HG03378 (cell line): ENCODE measurements around the gene TSBP1.
"Not testable (repeated sequence)": the region's sequence is repeated elsewhere in the genome, so short reads cannot be mapped to it uniquely, and the experiment has no call there.

Source experiments
- ATAC-seq: cut with Tn5 transposase; IDR thresholded peaks from one replicate; pipeline ENCODE4 v1.9.1; 2021; ENCODE audit warnings: mild to moderate bottlenecking, moderate library complexity; ENCODE audit not compliant: unreplicated experiment

Gene TSBP1

GRCh38 chr6:32379545-32379944 is 7.8 kb upstream of the TSBP1 start:
- ATAC-seq, result no peak

GRCh38 chr6:32375739-32376529 is 4.2 kb upstream of the TSBP1 start:
- ATAC-seq, result no peak

GRCh38 chr6:32371229-32371628 is 474 bp downstream of the TSBP1 start:
- ATAC-seq, result no peak

GRCh38 chr6:32370505-32370904 is 1.2 kb downstream of the TSBP1 start:
- no peak for ATAC-seq

- no peak for ATAC-seq
Measured at GRCh38 chr6:32369660-32370059, 2.0 kb downstream of the TSBP1 start.

GRCh38 chr6:32367644-32368043 is 4.1 kb downstream of the TSBP1 start:
- no peak for ATAC-seq

GRCh38 chr6:32359225-32359624 is 12.5 kb downstream of the TSBP1 start:
- ATAC-seq, result not testable (repeated sequence)

GRCh38 chr6:32358548-32358947 is 13.2 kb downstream of the TSBP1 start:
- ATAC-seq, result not testable (repeated sequence)

- ATAC-seq, result no peak
Measured at GRCh38 chr6:32355018-32355417, 16.7 kb downstream of the TSBP1 start.

GRCh38 chr6:32353348-32353747 is 18.4 kb downstream of the TSBP1 start:
- no peak for ATAC-seq

GRCh38 chr6:32340242-32340641 is 31.5 kb downstream of the TSBP1 start:
- no peak for ATAC-seq

- no peak for ATAC-seq
Measured at GRCh38 chr6:32337186-32337805, 34.4 kb downstream of the TSBP1 start.

GRCh38 chr6:32332433-32332832 is 39.3 kb downstream of the TSBP1 start:
- ATAC-seq, result no peak

- ATAC-seq, result no peak
Measured at GRCh38 chr6:32329141-32329540, 42.6 kb downstream of the TSBP1 start.

- no peak for ATAC-seq
Measured at GRCh38 chr6:32327103-32327502, 44.6 kb downstream of the TSBP1 start.

- ATAC-seq, result no peak
Measured at GRCh38 chr6:32318501-32318900, 53.2 kb downstream of the TSBP1 start.

- ATAC-seq, result no peak
Measured at GRCh38 chr6:32317541-32317940, 54.2 kb downstream of the TSBP1 start.

GRCh38 chr6:32313964-32314363 is 57.7 kb downstream of the TSBP1 start:
- ATAC-seq, result no peak

GRCh38 chr6:32298632-32299336 is 72.9 kb downstream of the TSBP1 start:
- ATAC-seq, result no peak

- not testable (repeated sequence) for ATAC-seq
Measured at GRCh38 chr6:32294980-32295379, 76.7 kb downstream of the TSBP1 start.

GRCh38 chr6:32294566-32294965 is 77.1 kb downstream of the TSBP1 start:
- ATAC-seq, result no peak

GRCh38 chr6:32293695-32294094 is 78.0 kb downstream of the TSBP1 start:
- ATAC-seq, result no peak
